GM12878 (cell line): ENCODE results near the gene SLX4IP. TPM values are rescaled to one million over a fixed set of nuclear protein-coding genes. Genes with fewer than 3 reads are reported as not detected.

ENCODE experiments used
- ATAC-seq: fragments of 200-7000 bp; cut with Tn5 transposase; 3 replicates; pipeline ENCODE4 v1.9.1; 2020; ENCODE audit warnings: mild to moderate bottlenecking, moderate library complexity
- BruUV-seq: library from RNA; stranded (reverse); fragments of 400-500 nt; replicated peaks from 2 replicates; lab custom pipeline; 2021; lab: Mats Ljungman, UMichigan
- CTCF ChIA-PET: fragments of 300-600 bp; sonication (Branson Sonifier 250); formaldehyde crosslinking; extraction: SDS; loops from one replicate; lab custom pipeline; 2021; ENCODE audit warnings: inconsistent platforms; lab: Yijun Ruan, JAX
- POLR2A ChIA-PET: fragments of 350-600 bp; formaldehyde crosslinking; extraction: SDS; loops from one replicate; lab custom pipeline; 2021; ENCODE audit warnings: inconsistent platforms; lab: Charles Lee
- RAD21 ChIA-PET: fragments of 300-600 bp; sonication (Branson Sonifier 250); formaldehyde crosslinking; loops from one replicate; lab custom pipeline; 2023; ENCODE audit warnings: antibody characterized with exemption; ENCODE audit not compliant: unreplicated experiment; lab: Charles Lee
- SMC1A ChIA-PET: fragments of 300-600 bp; sonication (Branson Sonifier 250); formaldehyde crosslinking; loops from one replicate; lab custom pipeline; 2023; ENCODE audit not compliant: unreplicated experiment, uncharacterized antibody; lab: Charles Lee
- DNase-seq: peaks from one replicate; pipeline ENCODE4 v3.0.0-alpha.2; 2011; ENCODE audit warnings: low read depth, low spot score
- FAIRE-seq: peaks from 3 replicates; lab custom pipeline; 2011; peaks lifted over from hg19 to GRCh38; lab: Jason Lieb, UNC
- H2AFZ ChIP-seq: 2 replicates; pipeline ENCODE4 v1.6.0; 2011; ENCODE audit warnings: low read depth, low read length, control low read depth; ENCODE audit not compliant: control insufficient read depth
- H3K27ac ChIP-seq: 2 replicates; pipeline ENCODE4 v1.5.1; 2011; ENCODE audit warnings: control low read depth; ENCODE audit not compliant: control insufficient read depth, insufficient read depth
- H3K27me3 ChIP-seq, 2 experiments: replicated peaks in 1 of 2; 2 replicates each; pipeline versions ENCODE4 v1.6.0 to v1.6.1; 2011; ENCODE audit warnings: low read length in 1 of 2; ENCODE audit not compliant: control insufficient read depth in 2 of 2, insufficient read depth in 2 of 2
- H3K36me3 ChIP-seq, 2 experiments: 2 replicates each; pipeline ENCODE4 v1.5.1; 2011; ENCODE audit warnings: low read length in 1 of 2; ENCODE audit not compliant: control insufficient read depth in 2 of 2, insufficient read depth in 2 of 2
- H3K4me1 ChIP-seq: 2 replicates; pipeline ENCODE4 v1.6.1; 2011; ENCODE audit warnings: mild to moderate bottlenecking, low read length, moderate library complexity, mixed read lengths; ENCODE audit not compliant: control insufficient read depth, insufficient read depth
- H3K4me2 ChIP-seq: 2 replicates; pipeline ENCODE4 v1.6.0; 2011; ENCODE audit warnings: control low read depth; ENCODE audit not compliant: control insufficient read depth, insufficient read depth
- H3K4me3 ChIP-seq: fragments of 200-600 bp; sonication (generic); 2 replicates; pipeline ENCODE4 v1.5.1; 2016
- H3K79me2 ChIP-seq: 2 replicates; pipeline ENCODE4 v1.6.0; 2011; ENCODE audit warnings: low read length; ENCODE audit not compliant: control insufficient read depth, insufficient read depth
- H3K9ac ChIP-seq: 2 replicates; pipeline ENCODE4 v1.8.0; 2011; ENCODE audit warnings: low read length, control low read depth, mixed read lengths; ENCODE audit not compliant: control insufficient read depth, insufficient read depth
- H3K9me3 ChIP-seq: replicated peaks from 3 replicates; pipeline ENCODE4 v1.5.1; 2011; ENCODE audit warnings: mild to moderate bottlenecking, low read length; ENCODE audit not compliant: control insufficient read depth, insufficient read depth
- H4K20me1 ChIP-seq: 2 replicates; pipeline ENCODE4 v1.6.0; 2011; ENCODE audit not compliant: control insufficient read depth, insufficient read depth
- CEBPB ChIP-seq, 2 experiments: fragments of 150-350 bp in 1 of 2; IDR thresholded peaks; 2 replicates each; pipeline ENCODE4 v1.6.1; 2012 to 2014; ENCODE audit warnings: low read depth in 2 of 2, low read length in 2 of 2, borderline replicate concordance in 1 of 2, inconsistent platforms in 1 of 2
- FOXM1 ChIP-seq: IDR thresholded peaks from 2 replicates; pipeline ENCODE4 v1.6.1; 2012; ENCODE audit warnings: low read depth, mild to moderate bottlenecking, inconsistent platforms, low read length, moderate library complexity
- HDAC2 ChIP-seq: fragments of 200-600 bp; sonication (generic); IDR thresholded peaks from 2 replicates; pipeline ENCODE4 v1.6.1; 2017
- IKZF1 ChIP-seq: fragments of 450-650 bp; conservative IDR thresholded peaks from 2 replicates; pipeline ENCODE4 v1.6.1; 2017; ENCODE audit warnings: antibody characterized with exemption, mild to moderate bottlenecking
- KAT2A ChIP-seq: conservative IDR thresholded peaks from 2 replicates; pipeline ENCODE4 v1.6.1; 2011; ENCODE audit warnings: low read depth, low read length; ENCODE audit not compliant: control insufficient read depth
- LARP7 ChIP-seq: fragments of 450-650 bp; IDR thresholded peaks from 2 replicates; pipeline ENCODE4 v1.6.1; 2017; ENCODE audit warnings: mild to moderate bottlenecking
- MTA2 ChIP-seq: fragments of 450-650 bp; IDR thresholded peaks from 2 replicates; pipeline ENCODE4 v1.6.1; 2016; ENCODE audit warnings: low read depth, mild to moderate bottlenecking, moderate library complexity
- MXI1 ChIP-seq: fragments of 150-350 bp; IDR thresholded peaks from 2 replicates; pipeline ENCODE4 v1.6.1; 2011; ENCODE audit warnings: low read depth, mild to moderate bottlenecking, inconsistent platforms, low read length, improper control_type of control experiment
- NFIC ChIP-seq: IDR thresholded peaks from 2 replicates; pipeline ENCODE4 v1.6.1; 2012; ENCODE audit warnings: low read depth, mild to moderate bottlenecking, inconsistent platforms, low read length, moderate library complexity
- NKRF ChIP-seq: fragments of 450-650 bp; conservative IDR thresholded peaks from 2 replicates; pipeline ENCODE4 v1.6.1; 2017; ENCODE audit warnings: mild to moderate bottlenecking, moderate library complexity
- POLR2AphosphoS5 ChIP-seq: IDR thresholded peaks from 2 replicates; pipeline ENCODE4 v1.6.1; 2011; ENCODE audit warnings: mild to moderate bottlenecking, low read length, inconsistent platforms
- POU2F2 ChIP-seq: IDR thresholded peaks from 3 replicates; pipeline ENCODE4 v1.6.1; 2011; ENCODE audit warnings: low read depth, mild to moderate bottlenecking, low read length, borderline replicate concordance
- RELA ChIP-seq: fragments of 450-650 bp; IDR thresholded peaks from 2 replicates; pipeline ENCODE4 v1.8.0; 2014; ENCODE audit warnings: borderline replicate concordance; ENCODE audit not compliant: partially characterized antibody
- SP1 ChIP-seq: IDR thresholded peaks from one replicate; pipeline ENCODE4 v1.6.1; 2011; ENCODE audit warnings: low read depth, low read length
- SREBF2 ChIP-seq: IDR thresholded peaks from 2 replicates; pipeline ENCODE4 v1.6.1; 2012; ENCODE audit warnings: mild to moderate bottlenecking, low read length
- TAF1 ChIP-seq: IDR thresholded peaks from 2 replicates; pipeline ENCODE4 v1.6.1; 2011; ENCODE audit warnings: mild to moderate bottlenecking, low read depth, low read length, borderline replicate concordance
- TARDBP ChIP-seq: IDR thresholded peaks from 2 replicates; pipeline ENCODE4 v1.6.1; 2016; ENCODE audit warnings: borderline replicate concordance
- TCF7 ChIP-seq: IDR thresholded peaks from 2 replicates; pipeline ENCODE4 v1.6.1; 2014; ENCODE audit warnings: antibody characterized with exemption, borderline replicate concordance
- WRNIP1 ChIP-seq: IDR thresholded peaks from 2 replicates; pipeline ENCODE4 v1.6.1; 2011; ENCODE audit warnings: low read depth, low read length, improper control_type of control experiment, borderline replicate concordance
- YY1 ChIP-seq: IDR thresholded peaks from 2 replicates; pipeline ENCODE4 v1.6.1; 2011; ENCODE audit warnings: low read depth, mild to moderate bottlenecking, low read length
- ZNF207 ChIP-seq: fragments of 450-650 bp; IDR thresholded peaks from 2 replicates; pipeline ENCODE4 v1.6.1; 2014; ENCODE audit warnings: antibody characterized with exemption, mild to moderate bottlenecking, borderline replicate concordance
- WGBS: methylation state at CpG from one replicate; pipeline ENCODE4 v1.1.6; 2016; ENCODE audit warnings: low lambda C conversion rate; ENCODE audit not compliant: insufficient replicate concordance, insufficient coverage; ENCODE audit errors: missing lambda C conversion rate; 5-methylcytosine and 5-hydroxymethylcytosine counted together
- in situ Hi-C: fragments of 300-500 bp; cut with MboI; formaldehyde crosslinking; loops from 9 replicates; pipeline ENCODE4 v1.14.3; 2018; ENCODE audit warnings: mixed read lengths
- intact Hi-C: fragments of 100-400 bp; cut with micrococcal nuclease; formaldehyde crosslinking; loops from one replicate; pipeline ENCODE4 v1.14.2; 2022; ENCODE audit not compliant: unreplicated experiment
- polyA plus RNA-seq, 11 experiments: library from polyadenylated mRNA; depleted of rRNA in 4 of 11; unstranded in 6 of 11; stranded (reverse) in 5 of 11; fragments of >200 nt; fragmentation: Nextera tagmentation in 4 of 11; fragmentation: Illumina TruSeq in 1 of 11; extraction: Ambion mirVana in 4 of 11; extraction: Trizol in 1 of 11; gene quantifications; 1 replicate in 1 of 11; 2 replicates in 10 of 11; pipeline versions ENCODE4 v1.2.1 to v1.2.3, GENCODE V29; 2011 to 2016; ENCODE audit warnings: inconsistent platforms in 2 of 11, missing spikeins in 2 of 11, low read depth in 1 of 11
- total RNA-seq, 4 experiments: library from RNA; depleted of rRNA in 3 of 4; stranded (reverse); fragments of >200 nt in 3 of 4; fragmentation: Illumina TruSeq in 1 of 4; extraction: Trizol in 1 of 4; gene quantifications; 2 replicates each; pipeline versions ENCODE4 v1.2.1 to v1.2.3, GENCODE V29; 2013 to 2021
- TF ChIP-seq, protein P1 (sequence below): IDR thresholded peaks from 2 replicates; pipeline ENCODE4 v1.6.1; 2011; ENCODE audit warnings: low read depth, low read length, improper control_type of control experiment, borderline replicate concordance

The SLX4IP gene
- total and polyA plus RNA-seq, 10 of the 15 experiments (the other 5 are each of a cell fraction or from before 2014, with no cell fraction given), result 2.2 to 11.0 (median 6.3) TPM

GRCh38 chr20:10433623-10434466, 1.3 kb upstream of the SLX4IP start, which contains the start of gene MKKS (continued):
- 0 out of 2 replicates have a peak, but pooled peaks have one; percentile 3 for TF ChIP-seq TARDBP
- TF ChIP-seq LARP7, result peak; percentile 49; the same call in 1 of the 2 replicates
- no peak for TF ChIP-seq CEBPB (IDR thresholded peaks at IDR 0.05; ENCODE audit: borderline replicate concordance in 1 of 2, low read depth in 2 of 2, low read length in 2 of 2)
- TF ChIP-seq MXI1, result peak; percentile 27; the same call in 1 of the 2 replicates
- TF ChIP-seq ZNF207, result peak; percentile 58; the same call in 1 of the 2 replicates
- TF ChIP-seq YY1, result peak; percentile 72
- TF ChIP-seq MTA2, result no peak
- TF ChIP-seq WRNIP1, result no peak; the same call in 1 of the 2 replicates
- no peak for TF ChIP-seq KAT2A
- TF ChIP-seq NFIC, result 0 out of 2 replicates have a peak, but pooled peaks have one; percentile 0

- intact Hi-C loops (loop anchor here (2.0 to 10.0 kb wide), 5 partner anchors 78 to 1100 kb away; no protein-coding TSS in a partner anchor), in situ Hi-C loops (no loop called here)
- FAIRE-seq, result peak; percentile 31
- ATAC-seq, result peak; percentile 54
- under 1% methylated on average over 17 of the region's 17 CpGs for WGBS
- BruUV-seq, result no TSS peak
- RAD21 ChIA-PET, result interaction anchor here (0.8 to 5.0 kb wide), 16 partner anchors 8 to 1020 kb away, joined by 3 to 47 read pairs (median 4); no protein-coding TSS in a partner anchor
- H3K27ac ChIP-seq, result peak overlapping the region; percentile 87
- no peaks in the 10 kb centered on the region for H3K9me3 ChIP-seq
- peak overlapping the region; percentile 97 for H3K4me3 ChIP-seq
- peak overlapping the region; percentile 62 for H2AFZ ChIP-seq
- peak overlapping the region; percentile 51 for H3K4me2 ChIP-seq
- peak overlapping the region; percentile 91 for H3K9ac ChIP-seq
- SMC1A ChIA-PET, result interaction anchor here (0.7 to 6.8 kb wide), 26 partner anchors 8 to 1020 kb away, joined by 3 to 72 read pairs (median 4); no protein-coding TSS in a partner anchor
- peak; percentile 87 for DNase-seq
- H3K27me3 ChIP-seq, result no peaks in the 10 kb centered on the region
- H3K79me2 ChIP-seq, result peaks cover 33% of the 10 kb centered on the region
- H4K20me1 ChIP-seq, result no peaks in the 10 kb centered on the region
- POLR2A ChIA-PET, result interaction anchor here (1.0 to 6.6 kb wide), 11 partner anchors 8 to 237 kb away, joined by 3 to 53 read pairs (median 7); no protein-coding TSS in a partner anchor
- CTCF ChIA-PET, result interaction anchor here (0.9 to 6.4 kb wide), 13 partner anchors 9 to 236 kb away, joined by 3 to 52 read pairs (median 4); no protein-coding TSS in a partner anchor
- H3K36me3 ChIP-seq, result no peaks in the 10 kb centered on the region
- peaks cover 15% of the 10 kb centered on the region for H3K4me1 ChIP-seq
- TF ChIP-seq RELA (no peak), SREBF2 (no peak), POLR2AphosphoS5 (peak; percentile 70; the same call in 1 of the 2 replicates), FOXM1 (peak; percentile 31; the same call in 1 of the 2 replicates), NKRF (no peak), SP1 (peak; percentile 79), TAF1 (peak; percentile 52), TCF7 (no peak), POU2F2 (peak; percentile 41; the same call in 1 of the 3 replicates), HDAC2 (no peak), IKZF1 (no peak)
- TF ChIP-seq, protein P1, sequence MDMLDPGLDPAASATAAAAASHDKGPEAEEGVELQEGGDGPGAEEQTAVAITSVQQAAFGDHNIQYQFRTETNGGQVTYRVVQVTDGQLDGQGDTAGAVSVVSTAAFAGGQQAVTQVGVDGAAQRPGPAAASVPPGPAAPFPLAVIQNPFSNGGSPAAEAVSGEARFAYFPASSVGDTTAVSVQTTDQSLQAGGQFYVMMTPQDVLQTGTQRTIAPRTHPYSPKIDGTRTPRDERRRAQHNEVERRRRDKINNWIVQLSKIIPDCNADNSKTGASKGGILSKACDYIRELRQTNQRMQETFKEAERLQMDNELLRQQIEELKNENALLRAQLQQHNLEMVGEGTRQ, result no peak
Measured at GRCh38 chr20:10434467-10434831, 656 bp upstream of the SLX4IP start.
